ENCODE data around the gene CGAS.
"Not testable (repeated sequence)": the region's sequence is repeated elsewhere in the genome, so short reads cannot be mapped to it uniquely, and the experiment has no call there.

Gene CGAS

GRCh38 chr6:73395875-73396274 is 56.2 kb downstream of the CGAS start:
- no peak for DNase-seq (ENCODE audit: low read depth)

GRCh38 chr6:73394577-73395354 is 57.3 kb downstream of the CGAS start, which contains the start of gene DDX43:
DDX43 (plus strand) TSS chr6:73394828; CDS start chr6:73394906, 78 bp downstream.
- no peak for DNase-seq (ENCODE audit: low read depth)

GRCh38 chr6:73393278-73393677 is 58.8 kb downstream of the CGAS start:
- DNase-seq (ENCODE audit: low read depth), result no peak

GRCh38 chr6:73392188-73392587 is 59.9 kb downstream of the CGAS start:
- not testable (repeated sequence) for DNase-seq (ENCODE audit: low read depth)

- no peak for DNase-seq (ENCODE audit: low read depth)
These were observed 60.4 kb downstream of the CGAS start for GRCh38 chr6:73391675-73392074.

- DNase-seq (ENCODE audit: low read depth), result no peak
These were observed 62.2 kb downstream of the CGAS start for GRCh38 chr6:73389854-73390253.

- DNase-seq (ENCODE audit: low read depth), result peak; percentile 30
These were observed 63.1 kb downstream of the CGAS start for GRCh38 chr6:73388800-73389512.

GRCh38 chr6:73388433-73388799 is 63.7 kb downstream of the CGAS start:
- no peak for DNase-seq (ENCODE audit: low read depth)

GRCh38 chr6:73382462-73383113 is 69.5 kb downstream of the CGAS start:
- no peak for DNase-seq (ENCODE audit: low read depth)

- not testable (repeated sequence) for DNase-seq (ENCODE audit: low read depth)
These were observed 70.6 kb downstream of the CGAS start for GRCh38 chr6:73381531-73381930.

- no peak for DNase-seq (ENCODE audit: low read depth)
These were observed 74.9 kb downstream of the CGAS start for GRCh38 chr6:73377225-73377624.

GRCh38 chr6:73375216-73375615 is 76.9 kb downstream of the CGAS start:
- no peak for DNase-seq (ENCODE audit: low read depth)

All from HS-27A (cell line).